Keratinocyte (primary cell): ENCODE measurements around the gene ZSCAN21. TPM values are rescaled to one million over a fixed set of nuclear protein-coding genes. Genes with fewer than 3 reads are reported as not detected.

Experiments used
- DNase-seq: peaks from one replicate; pipeline ENCODE4 v3.0.0-alpha.2; 2011; ENCODE audit warnings: low read depth, missing footprints, low spot score
- FAIRE-seq: peaks from 2 replicates; lab custom pipeline; 2011; peaks lifted over from hg19 to GRCh38; lab: Jason Lieb, UNC
- H2AFZ ChIP-seq: 2 replicates; pipeline ENCODE4 v1.6.0; 2012; ENCODE audit warnings: low read length, control low read depth, inconsistent platforms; ENCODE audit not compliant: control insufficient read depth
- H3K27ac ChIP-seq: 2 replicates; pipeline ENCODE4 v1.5.1; 2011; ENCODE audit warnings: low read length; ENCODE audit not compliant: control insufficient read depth, insufficient read depth
- H3K27me3 ChIP-seq: 3 replicates; pipeline ENCODE4 v1.6.0; 2011; ENCODE audit warnings: low read length; ENCODE audit not compliant: control insufficient read depth, insufficient read depth; ENCODE audit errors: extremely low read depth
- H3K36me3 ChIP-seq, 2 experiments: 2 replicates in 1 of 2; 3 replicates in 1 of 2; pipeline ENCODE4 v1.5.1; 2011; ENCODE audit warnings: low read length in 2 of 2, mild to moderate bottlenecking in 1 of 2; ENCODE audit not compliant: control insufficient read depth in 2 of 2, insufficient read depth in 2 of 2; ENCODE audit errors: extremely low read depth in 1 of 2
- H3K4me1 ChIP-seq: 3 replicates; pipeline ENCODE4 v1.5.1; 2011; ENCODE audit warnings: low read length; ENCODE audit not compliant: control insufficient read depth, insufficient read depth; ENCODE audit errors: extremely low read depth
- H3K4me2 ChIP-seq: 3 replicates; pipeline ENCODE4 v1.6.0; 2011; ENCODE audit warnings: low read depth, low read length; ENCODE audit not compliant: control insufficient read depth, insufficient read depth; ENCODE audit errors: extremely low read depth
- H3K4me3 ChIP-seq, 3 experiments: fragments of 200-600 bp in 1 of 3; sonication (generic) in 1 of 3; 2 replicates in 2 of 3; 3 replicates in 1 of 3; pipeline ENCODE4 v1.5.1; 2011 to 2016; ENCODE audit warnings: low read length in 3 of 3, mild to moderate bottlenecking in 3 of 3, control low read depth in 2 of 3, inconsistent platforms in 1 of 3, low read depth in 1 of 3, mixed read lengths in 1 of 3, mixed run types in 1 of 3, moderate library complexity in 1 of 3; ENCODE audit not compliant: control insufficient read depth in 2 of 3, insufficient read depth in 2 of 3; ENCODE audit errors: extremely low read depth in 1 of 3
- H3K79me2 ChIP-seq: 2 replicates; pipeline ENCODE4 v1.6.0; 2012; ENCODE audit warnings: low read length; ENCODE audit not compliant: control insufficient read depth, insufficient read depth
- H3K9ac ChIP-seq: 3 replicates; pipeline ENCODE4 v1.6.0; 2011; ENCODE audit warnings: low read length; ENCODE audit not compliant: control insufficient read depth, insufficient read depth; ENCODE audit errors: extremely low read depth
- H3K9me1 ChIP-seq: 3 replicates; pipeline ENCODE4 v1.6.0; 2011; ENCODE audit warnings: low read length; ENCODE audit not compliant: control insufficient read depth, insufficient read depth; ENCODE audit errors: extremely low read depth
- H3K9me3 ChIP-seq: 2 replicates; pipeline ENCODE4 v1.5.1; 2012; ENCODE audit warnings: low read depth, low read length; ENCODE audit not compliant: control insufficient read depth
- H4K20me1 ChIP-seq: 3 replicates; pipeline ENCODE4 v1.6.0; 2011; ENCODE audit warnings: low read length; ENCODE audit not compliant: control insufficient read depth, insufficient read depth; ENCODE audit errors: extremely low read depth
- CTCF ChIP-seq, 3 experiments: IDR thresholded peaks in 1 of 3; conservative IDR thresholded peaks in 1 of 3; optimal IDR thresholded peaks in 1 of 3; 2 replicates in 2 of 3; 3 replicates in 1 of 3; pipeline versions ENCODE3 to v1.5.1; 2011; ENCODE audit warnings: low read length in 3 of 3, mild to moderate bottlenecking in 3 of 3, moderate library complexity in 2 of 3, control low read depth in 1 of 3, inconsistent platforms in 1 of 3; ENCODE audit not compliant: insufficient read depth in 2 of 3; ENCODE audit errors: extremely low read depth in 1 of 3
- EZH2 ChIP-seq: IDR thresholded peaks from one replicate; pipeline ENCODE4 v1.6.1; 2012; ENCODE audit warnings: inconsistent platforms, mild to moderate bottlenecking, low read length, moderate library complexity
- dilution Hi-C: fragments of 300-500 bp; cut with MboI; formaldehyde crosslinking; loops from one replicate; pipeline ENCODE4 v1.7.0; 2020; ENCODE audit warnings: low sequenced_read_pairs; ENCODE audit not compliant: extremely low pct_ligation_motif_present
- polyA plus RNA-seq, 5 experiments: library from polyadenylated mRNA; depleted of rRNA in 3 of 5; stranded (reverse) in 3 of 5; stranded (forward) in 1 of 5; unstranded in 1 of 5; fragments of >200 nt; gene quantifications; 1 replicate in 1 of 5; 2 replicates in 3 of 5; 3 replicates in 1 of 5; pipeline versions ENCODE4 v1.2.1 to v1.2.3, GENCODE V29; 2011 to 2012; ENCODE audit warnings: missing spikeins in 2 of 5, low read depth in 1 of 5, low replicate concordance in 1 of 5

ZSCAN21 gene
- polyA plus RNA-seq, 1 donor (not counting 4 experiments of a cell fraction or from before 2014, with no cell fraction given), result 12.6 TPM

GRCh38 chr7:100088621-100089457, 39.3 kb downstream of the ZSCAN21 start, which contains the start of gene COPS6:
COPS6 (plus strand) TSS chr7:100088969; CDS start chr7:100088991, 22 bp downstream.
- dilution Hi-C loops, result no loop called here
- DNase-seq, result no peak
- H3K9ac ChIP-seq, result peak within 1 kb of the TSS; percentile 90
- H3K36me3 ChIP-seq, result peaks cover 28 to 33% of the 10 kb centered on the region in 2 experiments
- H3K9me1 ChIP-seq, result no peaks in the 10 kb centered on the region
- peak within 1 kb of the TSS; percentile 82 for H3K4me2 ChIP-seq
- no peaks in the 10 kb centered on the region for H4K20me1 ChIP-seq
- peaks cover 27% of the 10 kb centered on the region for H3K4me1 ChIP-seq
- H3K4me3 ChIP-seq, result peak within 1 kb of the TSS; percentile 84 to 95 (median 89)
- peaks cover 17% of the 10 kb centered on the region for H3K79me2 ChIP-seq
- H3K27me3 ChIP-seq, result no peaks in the 10 kb centered on the region
- no peak for FAIRE-seq
- peak within 1 kb of the TSS; percentile 85 for H3K27ac ChIP-seq
- H2AFZ ChIP-seq, result peak within 1 kb of the TSS; percentile 90
- H3K9me3 ChIP-seq, result no peaks in the 10 kb centered on the region
- TF ChIP-seq CTCF (optimal IDR thresholded peaks at IDR 0.05 in 1 of 3, IDR thresholded peaks at IDR 0.05 in 1 of 3, conservative IDR thresholded peaks at IDR 0.05 in 1 of 3; ENCODE audit: extremely low read depth in 1 of 3, insufficient read depth in 2 of 3, low read length in 3 of 3), result no peak
- TF ChIP-seq EZH2, result no peak

GRCh38 chr7:100089458-100090196, 40.1 kb downstream of the ZSCAN21 start:
- Histone ChIP-seq H3K9me1 (no peaks in the 10 kb centered on the region), H3K27ac (peak overlapping the region; percentile 85), H3K27me3 (no peaks in the 10 kb centered on the region), H3K4me3 (peak overlapping the region; percentile 84 to 95 (median 89)), H4K20me1 (no peaks in the 10 kb centered on the region), H3K79me2 (peaks cover 19% of the 10 kb centered on the region), H3K4me1 (peaks cover 27% of the 10 kb centered on the region), H3K36me3 (peaks cover 30 to 39% of the 10 kb centered on the region in 2 experiments), H2AFZ (peak overlapping the region; percentile 90), H3K4me2 (peak overlapping the region; percentile 82), H3K9ac (peak overlapping the region; percentile 90), H3K9me3 (no peaks in the 10 kb centered on the region)
- TF ChIP-seq CTCF (optimal IDR thresholded peaks at IDR 0.05 in 1 of 3, IDR thresholded peaks at IDR 0.05 in 1 of 3, conservative IDR thresholded peaks at IDR 0.05 in 1 of 3; ENCODE audit: extremely low read depth in 1 of 3, insufficient read depth in 2 of 3, low read length in 3 of 3) (no peak), EZH2 (no peak)
- FAIRE-seq (no peak), DNase-seq (no peak)
- dilution Hi-C loops, result no loop called here
